Loucy (cell line): ENCODE results near the gene GBA3.

Source experiments
- H2AFZ ChIP-seq: fragments of 200-600 bp; sonication (generic); 2 replicates; pipeline ENCODE4 v1.6.0; 2016; ENCODE audit warnings: antibody characterized with exemption, mild to moderate bottlenecking, low read length, moderate library complexity
- H3F3A ChIP-seq: fragments of 200-600 bp; 2 replicates; pipeline ENCODE4 v1.6.0; 2016; ENCODE audit warnings: antibody characterized with exemption, low read depth, mild to moderate bottlenecking
- H3K27me3 ChIP-seq: fragments of 200-600 bp; sonication (generic); 2 replicates; pipeline ENCODE4 v1.6.1; 2014; ENCODE audit warnings: low read length, mild to moderate bottlenecking; ENCODE audit not compliant: insufficient read depth, poor library complexity, severe bottlenecking
- H3K36me3 ChIP-seq: fragments of 200-600 bp; sonication (generic); 2 replicates; pipeline ENCODE4 v1.6.1; 2016; ENCODE audit warnings: low read length; ENCODE audit not compliant: insufficient read depth
- H3K4me1 ChIP-seq: fragments of 200-600 bp; sonication (generic); 2 replicates; pipeline ENCODE4 v1.5.1; 2014; ENCODE audit warnings: low read length, mild to moderate bottlenecking; ENCODE audit not compliant: insufficient read depth, poor library complexity, severe bottlenecking
- H3K4me2 ChIP-seq: fragments of 200-600 bp; sonication (generic); 2 replicates; pipeline ENCODE4 v1.6.0; 2014; ENCODE audit warnings: antibody characterized with exemption, low read length, low read depth, mild to moderate bottlenecking; ENCODE audit not compliant: poor library complexity, severe bottlenecking
- H3K4me3 ChIP-seq: fragments of 200-600 bp; sonication (generic); 2 replicates; pipeline ENCODE4 v1.5.1; 2014; ENCODE audit warnings: low read length, mild to moderate bottlenecking, mixed read lengths; ENCODE audit not compliant: poor library complexity, severe bottlenecking
- H3K79me2 ChIP-seq: fragments of 200-600 bp; sonication (generic); 2 replicates; pipeline ENCODE4 v1.6.1; 2014; ENCODE audit warnings: low read length; ENCODE audit not compliant: insufficient read depth
- H3K9ac ChIP-seq: fragments of 200-600 bp; sonication (generic); 2 replicates; pipeline ENCODE4 v1.6.0; 2014; ENCODE audit warnings: mild to moderate bottlenecking, low read depth, low read length, moderate library complexity; ENCODE audit not compliant: poor library complexity, severe bottlenecking
- H3K9me2 ChIP-seq: fragments of 200-600 bp; sonication (generic); replicated peaks from 2 replicates; pipeline ENCODE4 v1.6.1; 2016; ENCODE audit warnings: low read depth, low read length, mixed read lengths
- H3K9me3 ChIP-seq: fragments of 200-600 bp; sonication (generic); 2 replicates; pipeline ENCODE4 v1.6.1; 2014; ENCODE audit warnings: mild to moderate bottlenecking, antibody characterized with exemption, low read length, low read depth; ENCODE audit not compliant: insufficient read depth
- H4K20me1 ChIP-seq: fragments of 200-600 bp; sonication (generic); 2 replicates; pipeline ENCODE4 v1.6.0; 2014; ENCODE audit warnings: antibody characterized with exemption, low read length, mild to moderate bottlenecking; ENCODE audit not compliant: insufficient read depth, poor library complexity, severe bottlenecking
- EZH2phosphoT487 ChIP-seq: fragments of 200-600 bp; IDR thresholded peaks from 2 replicates; pipeline ENCODE4 v1.6.1; 2018; ENCODE audit warnings: antibody characterized with exemption, mild to moderate bottlenecking, moderate library complexity, borderline replicate concordance
- TF ChIP-seq, protein P1 (sequence below): fragments of 200-600 bp; sonication (generic); conservative IDR thresholded peaks from 2 replicates; pipeline ENCODE4 v1.5.1; 2014; ENCODE audit warnings: mild to moderate bottlenecking, antibody characterized with exemption, low read length

The GBA3 gene

GRCh38 chr4:22720091-22720490 lies 27.4 kb downstream of the GBA3 start:
- H3K9me2 ChIP-seq, result no peaks in the 10 kb centered on the region
- H4K20me1 ChIP-seq, result no peaks in the 10 kb centered on the region
- H3K79me2 ChIP-seq, result no peaks in the 10 kb centered on the region
- TF ChIP-seq, protein P1, sequence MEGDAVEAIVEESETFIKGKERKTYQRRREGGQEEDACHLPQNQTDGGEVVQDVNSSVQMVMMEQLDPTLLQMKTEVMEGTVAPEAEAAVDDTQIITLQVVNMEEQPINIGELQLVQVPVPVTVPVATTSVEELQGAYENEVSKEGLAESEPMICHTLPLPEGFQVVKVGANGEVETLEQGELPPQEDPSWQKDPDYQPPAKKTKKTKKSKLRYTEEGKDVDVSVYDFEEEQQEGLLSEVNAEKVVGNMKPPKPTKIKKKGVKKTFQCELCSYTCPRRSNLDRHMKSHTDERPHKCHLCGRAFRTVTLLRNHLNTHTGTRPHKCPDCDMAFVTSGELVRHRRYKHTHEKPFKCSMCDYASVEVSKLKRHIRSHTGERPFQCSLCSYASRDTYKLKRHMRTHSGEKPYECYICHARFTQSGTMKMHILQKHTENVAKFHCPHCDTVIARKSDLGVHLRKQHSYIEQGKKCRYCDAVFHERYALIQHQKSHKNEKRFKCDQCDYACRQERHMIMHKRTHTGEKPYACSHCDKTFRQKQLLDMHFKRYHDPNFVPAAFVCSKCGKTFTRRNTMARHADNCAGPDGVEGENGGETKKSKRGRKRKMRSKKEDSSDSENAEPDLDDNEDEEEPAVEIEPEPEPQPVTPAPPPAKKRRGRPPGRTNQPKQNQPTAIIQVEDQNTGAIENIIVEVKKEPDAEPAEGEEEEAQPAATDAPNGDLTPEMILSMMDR, result no peak
- TF ChIP-seq EZH2phosphoT487, result no peak
- no peak overlapping the region for H3K4me3 ChIP-seq
- no peaks in the 10 kb centered on the region for H3K27me3 ChIP-seq
- H3K36me3 ChIP-seq, result no peaks in the 10 kb centered on the region
- H2AFZ ChIP-seq, result no peak overlapping the region
- no peaks in the 10 kb centered on the region for H3K9me3 ChIP-seq
- no peaks in the 10 kb centered on the region for H3K4me1 ChIP-seq
- H3K4me2 ChIP-seq, result no peak overlapping the region
- no peak overlapping the region for H3K9ac ChIP-seq
- H3F3A ChIP-seq, result no peaks in the 10 kb centered on the region

GRCh38 chr4:22721204-22721603 lies 28.5 kb downstream of the GBA3 start:
- no peaks in the 10 kb centered on the region for H3F3A ChIP-seq
- no peaks in the 10 kb centered on the region for H3K36me3 ChIP-seq
- no peaks in the 10 kb centered on the region for H4K20me1 ChIP-seq
- no peak for TF ChIP-seq EZH2phosphoT487
- H3K4me2 ChIP-seq, result no peak overlapping the region
- H2AFZ ChIP-seq, result no peak overlapping the region
- no peaks in the 10 kb centered on the region for H3K9me2 ChIP-seq
- no peak overlapping the region for H3K4me3 ChIP-seq
- H3K4me1 ChIP-seq, result no peaks in the 10 kb centered on the region
- no peaks in the 10 kb centered on the region for H3K9me3 ChIP-seq
- H3K79me2 ChIP-seq, result no peaks in the 10 kb centered on the region
- H3K9ac ChIP-seq, result no peak overlapping the region
- H3K27me3 ChIP-seq, result no peaks in the 10 kb centered on the region

DNA sequence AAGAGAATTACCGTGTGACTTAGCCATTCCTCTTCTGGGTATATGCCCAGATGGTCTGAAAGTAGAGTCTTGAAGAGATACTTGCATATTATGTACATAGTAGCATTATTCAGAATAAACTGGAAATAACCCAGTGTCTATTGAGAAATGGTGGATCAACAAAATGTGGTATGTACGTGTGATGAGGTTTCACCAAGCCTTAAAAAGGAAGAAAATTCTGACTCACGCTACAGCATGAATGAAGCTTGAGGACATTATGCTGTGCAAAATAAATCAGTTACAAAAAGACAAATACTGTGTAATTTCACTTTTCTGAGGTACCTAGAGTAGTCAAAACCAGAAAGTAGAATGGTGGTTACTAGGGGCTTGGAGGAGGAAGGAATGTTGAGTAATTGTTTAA lies 37.3 kb downstream of the GBA3 start:
- no peaks in the 10 kb centered on the region for H3K79me2 ChIP-seq
- no peaks in the 10 kb centered on the region for H3F3A ChIP-seq
- H3K9me2 ChIP-seq, result no peaks in the 10 kb centered on the region
- no peaks in the 10 kb centered on the region for H3K9me3 ChIP-seq
- H3K4me1 ChIP-seq, result no peaks in the 10 kb centered on the region
- no peak overlapping the region for H2AFZ ChIP-seq
- H3K9ac ChIP-seq, result no peak overlapping the region
- H3K36me3 ChIP-seq, result no peaks in the 10 kb centered on the region
- no peaks in the 10 kb centered on the region for H3K27me3 ChIP-seq
- no peak overlapping the region for H3K4me2 ChIP-seq
- TF ChIP-seq, protein P1, result no peak
- TF ChIP-seq EZH2phosphoT487, result no peak
- no peaks in the 10 kb centered on the region for H4K20me1 ChIP-seq
- H3K4me3 ChIP-seq, result no peak overlapping the region

DNA sequence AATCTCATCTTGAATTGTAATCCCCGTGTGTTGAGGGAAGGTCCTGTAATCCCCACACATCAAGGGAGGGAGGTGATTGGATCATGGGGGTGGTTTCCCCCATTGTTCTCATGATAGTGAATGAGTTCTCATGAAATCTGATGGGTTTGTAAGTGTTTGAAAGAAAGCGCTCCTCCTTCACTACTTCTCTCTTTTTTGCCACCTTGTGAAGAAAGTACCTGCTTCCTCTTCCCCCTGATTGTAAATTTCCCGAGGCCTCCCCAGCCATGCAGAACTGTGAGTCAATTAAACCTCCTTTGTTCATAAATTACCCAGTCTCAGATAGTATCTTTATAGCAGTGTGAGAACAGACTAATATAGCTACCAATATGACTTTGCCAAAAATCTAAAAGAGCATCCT lies 41.1 kb downstream of the GBA3 start:
- Histone ChIP-seq H3F3A (no peaks in the 10 kb centered on the region), H2AFZ (no peak overlapping the region), H3K9ac (no peak overlapping the region), H3K4me3 (no peak overlapping the region), H3K9me3 (no peaks in the 10 kb centered on the region), H3K9me2 (no peaks in the 10 kb centered on the region), H3K36me3 (no peaks in the 10 kb centered on the region), H3K27me3 (no peaks in the 10 kb centered on the region), H4K20me1 (no peaks in the 10 kb centered on the region), H3K4me1 (no peaks in the 10 kb centered on the region), H3K79me2 (no peaks in the 10 kb centered on the region), H3K4me2 (no peak overlapping the region)
- TF ChIP-seq EZH2phosphoT487, result no peak
- TF ChIP-seq, protein P1, result no peak
